HG03378 (cell line): ENCODE measurements around the gene KERA.
A peak's percentile ranks its signal among the peaks of the same experiment; 100 is the strongest.

Source experiments
- ATAC-seq: cut with Tn5 transposase; IDR thresholded peaks from one replicate; pipeline ENCODE4 v1.9.1; 2021; ENCODE audit warnings: mild to moderate bottlenecking, moderate library complexity; ENCODE audit not compliant: unreplicated experiment

The KERA gene

GRCh38 chr12:91017511-91018263 lies 40.1 kb downstream of the KERA start:
- no peak for ATAC-seq

GRCh38 chr12:91017043-91017442 lies 40.8 kb downstream of the KERA start:
- no peak for ATAC-seq

- peak; percentile 94 for ATAC-seq
Observed at GRCh38 chr12:91009319-91009950, 48.4 kb downstream of the KERA start.

GRCh38 chr12:91007531-91008290 lies 50.1 kb downstream of the KERA start:
- ATAC-seq: peak; percentile 83

DNA sequence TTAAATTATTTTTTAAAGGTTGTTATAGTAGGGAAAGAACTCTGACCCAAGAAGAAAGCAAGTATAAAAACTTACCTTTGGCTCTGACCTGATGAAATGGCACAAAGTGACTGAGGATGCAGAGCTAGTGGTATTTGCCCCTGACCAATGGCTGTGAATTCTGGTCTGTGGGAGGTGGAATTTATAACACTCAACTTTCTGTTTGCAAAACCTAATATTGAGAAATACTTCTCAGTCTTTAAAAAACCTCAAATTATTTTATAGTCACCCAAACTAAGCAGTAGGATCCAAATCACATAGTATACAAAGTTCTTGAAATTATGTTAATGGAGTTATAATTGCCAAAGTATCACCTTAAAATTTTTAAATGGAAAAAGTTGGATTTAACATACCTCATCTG lies 53.0 kb downstream of the KERA start, which contains the start of gene EPYC:
Gene EPYC, minus strand, starts transcription at position 101 of the 400 bp plus-strand sequence. CDS start 2,407 bp downstream, outside the sequence.
- ATAC-seq: no peak

DNA sequence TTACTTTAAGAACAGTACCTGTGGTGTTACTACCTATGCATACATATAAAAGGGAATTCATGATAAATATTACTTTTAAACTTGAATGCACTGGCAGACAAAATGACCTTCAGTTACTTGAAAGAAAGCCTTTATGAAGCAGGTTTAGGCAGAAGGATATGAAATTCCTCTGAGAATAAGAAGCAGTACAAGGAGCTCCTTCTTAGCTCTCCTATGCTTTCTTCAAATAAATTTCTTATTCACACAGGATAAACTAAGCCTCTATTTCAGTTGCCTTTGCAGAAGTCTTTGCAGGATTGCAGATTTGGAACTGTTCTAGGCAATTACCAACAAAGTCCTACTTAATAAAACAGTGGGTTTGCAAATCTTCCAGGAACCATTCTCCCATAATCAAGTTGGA lies 54.1 kb downstream of the KERA start:
- ATAC-seq: no peak

DNA sequence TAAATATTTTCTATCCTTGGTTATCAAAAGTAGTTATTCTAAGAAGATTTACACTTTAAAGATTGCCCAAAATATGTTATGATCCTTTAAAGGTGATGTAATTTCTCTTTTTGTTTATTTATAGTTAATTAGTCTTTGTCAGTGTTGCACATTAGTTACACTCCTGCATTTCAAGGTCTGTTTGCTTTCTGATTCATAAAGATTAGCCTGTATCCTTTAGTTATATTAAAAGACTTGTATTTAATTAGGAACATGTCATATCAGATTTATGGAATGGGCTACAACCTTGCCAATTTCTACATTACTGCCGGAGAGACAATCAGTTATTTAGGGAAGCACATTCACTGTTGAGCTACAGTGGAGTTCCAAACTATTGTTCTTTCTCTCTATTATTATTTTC lies 56.5 kb downstream of the KERA start:
- no peak for ATAC-seq
